Panc1 (cell line): Measurements from ENCODE around the gene MYL1. TPM values are rescaled to one million over a fixed set of nuclear protein-coding genes. Genes with fewer than 3 reads are reported as not detected.

Experiments
- ATAC-seq: fragments of 200-7000 bp; cut with Tn5 transposase; 2 replicates; pipeline ENCODE4 v1.9.1; 2020; ENCODE audit warnings: mild to moderate bottlenecking, moderate library complexity
- BruUV-seq: library from RNA; stranded (reverse); fragments of 400-500 nt; replicated peaks from 2 replicates; lab custom pipeline; 2021; lab: Mats Ljungman, UMichigan
- CTCF ChIA-PET: fragments of 300-600 bp; sonication (Branson Sonifier 250); formaldehyde crosslinking; loops from one replicate; lab custom pipeline; 2022; ENCODE audit warnings: antibody characterized with exemption; lab: Charles Lee
- POLR2A ChIA-PET: fragments of 300-600 bp; sonication (Branson Sonifier 250); formaldehyde crosslinking; loops from one replicate; lab custom pipeline; 2022; ENCODE audit warnings: antibody characterized with exemption; lab: Charles Lee
- DNase-seq: peaks from one replicate; pipeline ENCODE4 v3.0.0-alpha.2; 2010; ENCODE audit warnings: low read depth, low spot score
- H3K27ac ChIP-seq: 2 replicates; pipeline ENCODE4 v1.5.1; 2011; ENCODE audit warnings: mild to moderate bottlenecking, low read length, inconsistent platforms
- H3K27me3 ChIP-seq: fragments of 200-500 bp; sonication (Bioruptor generic); 2 replicates; pipeline ENCODE4 v1.6.0; 2014; ENCODE audit warnings: low read length, inconsistent platforms; ENCODE audit not compliant: control insufficient read depth, insufficient read depth
- H3K36me3 ChIP-seq: fragments of 200-500 bp; sonication (Bioruptor generic); 2 replicates; pipeline ENCODE4 v1.5.1; 2014; ENCODE audit warnings: inconsistent platforms, mild to moderate bottlenecking, low read length, moderate library complexity; ENCODE audit not compliant: control insufficient read depth, insufficient read depth
- H3K4me1 ChIP-seq: 2 replicates; pipeline ENCODE4 v1.5.1; 2011; ENCODE audit warnings: inconsistent platforms, mild to moderate bottlenecking, low read length, moderate library complexity; ENCODE audit not compliant: control insufficient read depth, insufficient read depth
- H3K4me3 ChIP-seq, 2 experiments: 2 replicates each; pipeline ENCODE4 v1.5.1; 2011 to 2012; ENCODE audit warnings: low read depth in 2 of 2, low read length in 2 of 2, mild to moderate bottlenecking in 2 of 2, inconsistent platforms in 1 of 2, moderate library complexity in 1 of 2
- H3K9me3 ChIP-seq: fragments of 200-500 bp; sonication (Bioruptor generic); 2 replicates; pipeline ENCODE4 v1.5.1; 2014; ENCODE audit warnings: low read depth, mild to moderate bottlenecking, inconsistent platforms, low read length, moderate library complexity; ENCODE audit not compliant: control insufficient read depth, insufficient read depth
- POLR2AphosphoS5 ChIP-seq: IDR thresholded peaks from 2 replicates; pipeline ENCODE4 v1.6.1; 2012; ENCODE audit warnings: mild to moderate bottlenecking, low read depth, low read length, moderate library complexity
- SIN3A ChIP-seq: IDR thresholded peaks from 2 replicates; pipeline ENCODE4 v1.6.1; 2012; ENCODE audit warnings: low read depth, mild to moderate bottlenecking, low read length, moderate library complexity, borderline replicate concordance; ENCODE audit not compliant: insufficient read depth
- TCF7L2 ChIP-seq: IDR thresholded peaks from 2 replicates; pipeline ENCODE4 v1.6.1; 2011; ENCODE audit warnings: mild to moderate bottlenecking, low read depth, low read length, inconsistent platforms
- in situ Hi-C: cut with HindIII; loops from 2 replicates; pipeline ENCODE4 v1.10.0; 2016; ENCODE audit warnings: low sequenced_read_pairs, low pct_unique_long_range_greater_than_20kb
- intact Hi-C: fragments of 100-400 bp; cut with micrococcal nuclease; formaldehyde crosslinking; loops from one replicate; pipeline ENCODE4 v1.10.0; 2022; ENCODE audit not compliant: unreplicated experiment
- total RNA-seq: library from RNA; stranded (reverse); gene quantifications from one replicate; pipeline ENCODE4 v1.2.1, GENCODE V29; 2021; ENCODE audit not compliant: unreplicated experiment
- TF ChIP-seq, protein P1 (sequence below): fragments of 450-650 bp; IDR thresholded peaks from 2 replicates; pipeline ENCODE4 v1.5.1; 2017; ENCODE audit warnings: mild to moderate bottlenecking
- TF ChIP-seq, protein P2 (sequence below), 2 experiments: IDR thresholded peaks; 2 replicates each; pipeline ENCODE4 v1.6.1; 2011 to 2012; ENCODE audit warnings: low read depth in 2 of 2, control low read depth in 1 of 2, low read length in 1 of 2, mild to moderate bottlenecking in 1 of 2, moderate library complexity in 1 of 2; ENCODE audit not compliant: insufficient read depth in 1 of 2

MYL1 gene
- total RNA-seq, 1 experiment from 2014 or later: not detected

DNA sequence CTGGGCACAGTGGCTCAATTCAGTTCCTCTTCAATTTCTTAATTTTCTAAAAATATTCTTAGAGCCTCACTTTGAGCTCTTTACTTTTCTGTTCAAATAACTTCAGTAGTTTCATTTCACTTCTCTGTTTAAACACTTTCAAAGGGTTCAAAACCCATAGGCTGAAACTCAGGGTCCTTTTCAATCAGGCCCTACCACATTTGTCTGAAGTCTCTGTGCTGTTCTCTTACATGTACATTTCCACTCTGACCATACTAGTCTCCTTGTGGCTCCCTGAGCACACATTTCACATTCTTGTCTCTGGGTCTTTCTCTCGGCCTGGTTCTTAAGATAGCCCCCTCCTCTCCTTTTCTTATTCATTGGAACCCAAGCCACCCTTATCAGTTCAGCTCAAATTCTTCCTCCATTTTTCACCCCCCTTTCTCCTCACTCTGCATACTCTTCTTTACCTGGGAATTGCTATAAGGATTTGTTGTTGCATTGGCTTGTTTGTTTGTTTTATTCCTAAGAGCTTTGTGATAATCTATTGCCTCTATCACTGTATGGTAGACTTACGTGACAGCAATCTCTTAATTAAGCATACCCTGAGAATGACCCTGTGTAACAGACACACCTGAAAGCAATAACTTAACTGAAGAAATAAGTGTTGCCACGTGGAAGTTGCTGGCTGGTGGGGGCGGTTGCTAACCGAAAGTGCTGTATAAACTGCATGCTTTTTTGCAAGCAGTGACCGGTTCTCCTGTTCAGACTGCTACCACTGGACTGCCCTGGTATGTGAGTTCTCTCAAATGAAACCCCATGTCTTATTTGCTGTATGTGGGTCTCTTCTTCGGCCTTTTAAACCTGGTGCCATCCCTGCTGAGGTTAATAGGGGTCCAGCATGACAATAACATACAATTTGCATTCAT lies 62.0 kb downstream of the MYL1 start:
- intact Hi-C loops (no loop called here), in situ Hi-C loops (no loop called here)
- TF ChIP-seq, protein P1, sequence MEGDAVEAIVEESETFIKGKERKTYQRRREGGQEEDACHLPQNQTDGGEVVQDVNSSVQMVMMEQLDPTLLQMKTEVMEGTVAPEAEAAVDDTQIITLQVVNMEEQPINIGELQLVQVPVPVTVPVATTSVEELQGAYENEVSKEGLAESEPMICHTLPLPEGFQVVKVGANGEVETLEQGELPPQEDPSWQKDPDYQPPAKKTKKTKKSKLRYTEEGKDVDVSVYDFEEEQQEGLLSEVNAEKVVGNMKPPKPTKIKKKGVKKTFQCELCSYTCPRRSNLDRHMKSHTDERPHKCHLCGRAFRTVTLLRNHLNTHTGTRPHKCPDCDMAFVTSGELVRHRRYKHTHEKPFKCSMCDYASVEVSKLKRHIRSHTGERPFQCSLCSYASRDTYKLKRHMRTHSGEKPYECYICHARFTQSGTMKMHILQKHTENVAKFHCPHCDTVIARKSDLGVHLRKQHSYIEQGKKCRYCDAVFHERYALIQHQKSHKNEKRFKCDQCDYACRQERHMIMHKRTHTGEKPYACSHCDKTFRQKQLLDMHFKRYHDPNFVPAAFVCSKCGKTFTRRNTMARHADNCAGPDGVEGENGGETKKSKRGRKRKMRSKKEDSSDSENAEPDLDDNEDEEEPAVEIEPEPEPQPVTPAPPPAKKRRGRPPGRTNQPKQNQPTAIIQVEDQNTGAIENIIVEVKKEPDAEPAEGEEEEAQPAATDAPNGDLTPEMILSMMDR: no peak
- TF ChIP-seq POLR2AphosphoS5 (no peak), SIN3A (no peak), TCF7L2 (no peak)
- TF ChIP-seq, protein P2, sequence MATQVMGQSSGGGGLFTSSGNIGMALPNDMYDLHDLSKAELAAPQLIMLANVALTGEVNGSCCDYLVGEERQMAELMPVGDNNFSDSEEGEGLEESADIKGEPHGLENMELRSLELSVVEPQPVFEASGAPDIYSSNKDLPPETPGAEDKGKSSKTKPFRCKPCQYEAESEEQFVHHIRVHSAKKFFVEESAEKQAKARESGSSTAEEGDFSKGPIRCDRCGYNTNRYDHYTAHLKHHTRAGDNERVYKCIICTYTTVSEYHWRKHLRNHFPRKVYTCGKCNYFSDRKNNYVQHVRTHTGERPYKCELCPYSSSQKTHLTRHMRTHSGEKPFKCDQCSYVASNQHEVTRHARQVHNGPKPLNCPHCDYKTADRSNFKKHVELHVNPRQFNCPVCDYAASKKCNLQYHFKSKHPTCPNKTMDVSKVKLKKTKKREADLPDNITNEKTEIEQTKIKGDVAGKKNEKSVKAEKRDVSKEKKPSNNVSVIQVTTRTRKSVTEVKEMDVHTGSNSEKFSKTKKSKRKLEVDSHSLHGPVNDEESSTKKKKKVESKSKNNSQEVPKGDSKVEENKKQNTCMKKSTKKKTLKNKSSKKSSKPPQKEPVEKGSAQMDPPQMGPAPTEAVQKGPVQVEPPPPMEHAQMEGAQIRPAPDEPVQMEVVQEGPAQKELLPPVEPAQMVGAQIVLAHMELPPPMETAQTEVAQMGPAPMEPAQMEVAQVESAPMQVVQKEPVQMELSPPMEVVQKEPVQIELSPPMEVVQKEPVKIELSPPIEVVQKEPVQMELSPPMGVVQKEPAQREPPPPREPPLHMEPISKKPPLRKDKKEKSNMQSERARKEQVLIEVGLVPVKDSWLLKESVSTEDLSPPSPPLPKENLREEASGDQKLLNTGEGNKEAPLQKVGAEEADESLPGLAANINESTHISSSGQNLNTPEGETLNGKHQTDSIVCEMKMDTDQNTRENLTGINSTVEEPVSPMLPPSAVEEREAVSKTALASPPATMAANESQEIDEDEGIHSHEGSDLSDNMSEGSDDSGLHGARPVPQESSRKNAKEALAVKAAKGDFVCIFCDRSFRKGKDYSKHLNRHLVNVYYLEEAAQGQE (IDR thresholded peaks at IDR 0.05; ENCODE audit: insufficient read depth in 1 of 2, low read depth in 2 of 2, low read length in 1 of 2): no peak
- Histone ChIP-seq H3K36me3 (no peaks in the 10 kb centered on the region), H3K27me3 (no peaks in the 10 kb centered on the region), H3K4me1 (no peaks in the 10 kb centered on the region), H3K4me3 (no peak overlapping the region), H3K9me3 (no peaks in the 10 kb centered on the region), H3K27ac (no peak overlapping the region)
- ChIA-PET POLR2A (no interaction called here), CTCF (no interaction called here)
- BruUV-seq: no TSS peak
- no peak for DNase-seq
- ATAC-seq: no peak

DNA sequence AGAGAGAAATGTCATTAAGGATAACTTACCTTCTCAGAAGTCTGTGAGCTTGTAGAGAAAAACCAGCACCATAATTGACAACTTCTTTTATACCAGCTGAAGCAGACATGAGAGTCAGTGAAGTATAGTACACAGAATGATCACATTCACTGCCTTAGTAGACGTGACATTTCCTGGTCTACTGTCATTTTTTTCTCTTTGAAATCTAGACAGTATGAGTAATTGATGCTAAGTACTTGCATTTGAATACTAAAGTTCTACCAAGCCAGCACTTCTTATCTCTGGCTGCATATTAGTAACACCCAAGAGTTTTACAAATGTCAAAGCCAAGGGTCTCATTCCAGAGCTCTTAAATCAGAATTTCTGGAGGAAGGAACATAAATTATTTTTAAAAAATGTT lies 64.4 kb downstream of the MYL1 start:
- H3K4me3 ChIP-seq: no peak overlapping the region
- H3K4me1 ChIP-seq: no peaks in the 10 kb centered on the region
- no peak overlapping the region for H3K27ac ChIP-seq
- BruUV-seq: no TSS peak
- DNase-seq: no peak
- ATAC-seq: no peak
- intact Hi-C loops (no loop called here), in situ Hi-C loops (no loop called here)
- CTCF ChIA-PET: no interaction called here
- no peaks in the 10 kb centered on the region for H3K9me3 ChIP-seq
- no peak for TF ChIP-seq TCF7L2
- TF ChIP-seq SIN3A: no peak
- no peak for TF ChIP-seq POLR2AphosphoS5
- TF ChIP-seq, protein P2 (IDR thresholded peaks at IDR 0.05; ENCODE audit: insufficient read depth in 1 of 2, low read depth in 2 of 2, low read length in 1 of 2): no peak
- TF ChIP-seq, protein P1: no peak
- H3K36me3 ChIP-seq: no peaks in the 10 kb centered on the region
- POLR2A ChIA-PET: no interaction called here
- H3K27me3 ChIP-seq: no peaks in the 10 kb centered on the region
